ENCODE data around the gene SRD5A3.
"Not testable (repeated sequence)": the region's sequence is repeated elsewhere in the genome, so short reads cannot be mapped to it uniquely, and the experiment has no call there.

The SRD5A3 gene

GRCh38 chr4:55358246-55358645, 12.2 kb downstream of the SRD5A3 start:
- Histone ChIP-seq H3K79me2 (ENCODE audit: insufficient read depth, low read depth) (no peaks in the 10 kb centered on the region), H3K27me3 (ENCODE audit: insufficient read depth, low read depth) (no peaks in the 10 kb centered on the region), H3K4me2 (no peak overlapping the region), H3K9ac (no peak overlapping the region), H4K20me1 (ENCODE audit: insufficient read depth) (no peaks in the 10 kb centered on the region), H3K4me1 (ENCODE audit: low read depth, poor library complexity, severe bottlenecking) (peaks cover 4% of the 10 kb centered on the region), H3K4me3 (IDR thresholded peaks at IDR 0.05; ENCODE audit: insufficient read depth, low read depth, low read length) (no peak overlapping the region), H2AFZ (ENCODE audit: low read depth) (no peak overlapping the region), H3K27ac (no peak overlapping the region), H3K36me3 (ENCODE audit: insufficient read depth) (no peaks in the 10 kb centered on the region)
- no peak for TF ChIP-seq CTCF (conservative IDR thresholded peaks at IDR 0.05; ENCODE audit: low read depth, low read length)

DNA sequence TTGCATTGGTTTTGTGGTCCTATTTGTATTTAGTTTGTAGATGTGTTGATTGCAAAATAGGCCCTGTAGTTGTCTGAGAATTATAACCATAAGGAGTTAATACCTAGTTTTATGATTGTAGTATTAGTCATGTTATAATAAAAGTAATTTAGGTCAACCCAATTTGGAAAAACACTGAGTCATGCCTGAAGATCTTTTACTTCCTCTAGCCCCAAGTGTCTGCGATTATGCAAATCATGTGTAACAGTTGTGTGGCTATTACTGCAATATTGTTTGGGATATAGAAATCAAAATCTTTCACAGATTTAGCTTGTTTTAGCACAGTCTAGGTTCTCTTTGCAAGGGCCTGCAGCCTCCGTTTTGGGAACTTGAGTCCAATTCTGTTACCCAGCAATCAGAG, 12.6 kb downstream of the SRD5A3 start:
- Histone ChIP-seq H3K27ac (no peak overlapping the region), H2AFZ (ENCODE audit: low read depth) (no peak overlapping the region), H3K4me1 (ENCODE audit: low read depth, poor library complexity, severe bottlenecking) (peaks cover 4% of the 10 kb centered on the region)

DNA sequence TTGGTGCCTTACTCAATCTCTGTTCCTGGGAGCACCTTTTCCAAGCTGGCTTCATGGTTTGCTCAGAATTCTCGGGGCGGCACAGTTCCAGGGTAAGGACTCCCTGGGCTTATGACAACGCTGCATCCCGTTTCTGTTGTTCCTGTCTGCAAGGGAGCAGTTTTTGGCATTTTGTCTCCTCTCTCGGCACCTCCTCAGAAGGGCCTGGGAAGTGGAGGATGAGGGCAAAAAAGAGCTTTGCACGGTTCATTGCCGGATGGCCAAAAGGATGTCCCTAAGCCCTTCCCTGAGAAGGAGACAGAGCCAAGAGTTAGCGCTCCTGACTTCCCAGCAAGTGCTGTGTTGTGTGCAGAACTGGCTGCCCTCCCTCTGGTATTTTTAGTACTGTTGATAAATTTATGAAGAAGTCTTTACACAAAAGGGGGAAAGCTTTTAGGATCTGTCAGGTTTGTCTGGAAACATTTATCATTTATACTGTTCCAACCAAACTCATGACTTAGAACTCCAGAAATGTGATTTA, 13.4 kb downstream of the SRD5A3 start:
- Histone ChIP-seq H3K79me2 (ENCODE audit: insufficient read depth, low read depth) (no peaks in the 10 kb centered on the region), H3K27ac (no peak overlapping the region), H3K36me3 (ENCODE audit: insufficient read depth) (no peaks in the 10 kb centered on the region), H3K4me1 (ENCODE audit: low read depth, poor library complexity, severe bottlenecking) (peaks cover 4% of the 10 kb centered on the region), H3K27me3 (ENCODE audit: insufficient read depth, low read depth) (no peaks in the 10 kb centered on the region), H2AFZ (ENCODE audit: low read depth) (no peak overlapping the region), H3K9ac (no peak overlapping the region), H3K4me3 (IDR thresholded peaks at IDR 0.05; ENCODE audit: insufficient read depth, low read depth, low read length) (no peak overlapping the region), H4K20me1 (ENCODE audit: insufficient read depth) (no peaks in the 10 kb centered on the region), H3K4me2 (no peak overlapping the region)
- TF ChIP-seq CTCF (conservative IDR thresholded peaks at IDR 0.05; ENCODE audit: low read depth, low read length), result no peak

More for the DNA sequence above, 12.6 kb downstream of the SRD5A3 start:
- Histone ChIP-seq H3K27me3 (ENCODE audit: insufficient read depth, low read depth) (no peaks in the 10 kb centered on the region), H4K20me1 (ENCODE audit: insufficient read depth) (no peaks in the 10 kb centered on the region), H3K79me2 (ENCODE audit: insufficient read depth, low read depth) (no peaks in the 10 kb centered on the region), H3K9ac (no peak overlapping the region), H3K36me3 (ENCODE audit: insufficient read depth) (no peaks in the 10 kb centered on the region), H3K4me2 (no peak overlapping the region), H3K4me3 (IDR thresholded peaks at IDR 0.05; ENCODE audit: insufficient read depth, low read depth, low read length) (no peak overlapping the region)
- TF ChIP-seq CTCF (conservative IDR thresholded peaks at IDR 0.05; ENCODE audit: low read depth, low read length), result no peak

- not testable (repeated sequence) for H3K4me1 ChIP-seq (ENCODE audit: low read depth, poor library complexity, severe bottlenecking)
Measured at GRCh38 chr4:55362938-55363337, 16.9 kb downstream of the SRD5A3 start.

GRCh38 chr4:55363691-55364351, 17.8 kb downstream of the SRD5A3 start:
- Histone ChIP-seq H2AFZ (ENCODE audit: low read depth) (no peak overlapping the region), H3K27ac (no peak overlapping the region), H4K20me1 (ENCODE audit: insufficient read depth) (no peaks in the 10 kb centered on the region), H3K4me2 (no peak overlapping the region), H3K36me3 (ENCODE audit: insufficient read depth) (no peaks in the 10 kb centered on the region), H3K9ac (no peak overlapping the region), H3K4me1 (ENCODE audit: low read depth, poor library complexity, severe bottlenecking) (peaks cover 1% of the 10 kb centered on the region), H3K4me3 (IDR thresholded peaks at IDR 0.05; ENCODE audit: insufficient read depth, low read depth, low read length) (no peak overlapping the region), H3K79me2 (ENCODE audit: insufficient read depth, low read depth) (no peaks in the 10 kb centered on the region), H3K27me3 (ENCODE audit: insufficient read depth, low read depth) (no peaks in the 10 kb centered on the region)
- no peak for TF ChIP-seq CTCF (conservative IDR thresholded peaks at IDR 0.05; ENCODE audit: low read depth, low read length)

More at GRCh38 chr4:55362938-55363337, 16.9 kb downstream of the SRD5A3 start:
- not testable (repeated sequence) for H3K36me3 ChIP-seq (ENCODE audit: insufficient read depth); H3K9ac ChIP-seq; H4K20me1 ChIP-seq (ENCODE audit: insufficient read depth); H2AFZ ChIP-seq (ENCODE audit: low read depth); H3K27me3 ChIP-seq (ENCODE audit: insufficient read depth, low read depth); H3K4me2 ChIP-seq; H3K27ac ChIP-seq; H3K4me3 ChIP-seq (IDR thresholded peaks at IDR 0.05; ENCODE audit: insufficient read depth, low read depth, low read length); H3K79me2 ChIP-seq (ENCODE audit: insufficient read depth, low read depth)
